ENCODE results near the gene PRPSAP1.
"Not testable (repeated sequence)": the region's sequence is repeated elsewhere in the genome, so short reads cannot be mapped to it uniquely, and the experiment has no call there.

Gene PRPSAP1

GRCh38 chr17:76351526-76352071 is 2.1 kb downstream of the PRPSAP1 start:
- DNase-seq (ENCODE audit: low read depth): no peak
- TF ChIP-seq, protein P1, sequence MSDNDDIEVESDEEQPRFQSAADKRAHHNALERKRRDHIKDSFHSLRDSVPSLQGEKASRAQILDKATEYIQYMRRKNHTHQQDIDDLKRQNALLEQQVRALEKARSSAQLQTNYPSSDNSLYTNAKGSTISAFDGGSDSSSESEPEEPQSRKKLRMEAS (IDR thresholded peaks at IDR 0.05; ENCODE audit: low read depth, low read length): no peak
- TF ChIP-seq, protein P2, sequence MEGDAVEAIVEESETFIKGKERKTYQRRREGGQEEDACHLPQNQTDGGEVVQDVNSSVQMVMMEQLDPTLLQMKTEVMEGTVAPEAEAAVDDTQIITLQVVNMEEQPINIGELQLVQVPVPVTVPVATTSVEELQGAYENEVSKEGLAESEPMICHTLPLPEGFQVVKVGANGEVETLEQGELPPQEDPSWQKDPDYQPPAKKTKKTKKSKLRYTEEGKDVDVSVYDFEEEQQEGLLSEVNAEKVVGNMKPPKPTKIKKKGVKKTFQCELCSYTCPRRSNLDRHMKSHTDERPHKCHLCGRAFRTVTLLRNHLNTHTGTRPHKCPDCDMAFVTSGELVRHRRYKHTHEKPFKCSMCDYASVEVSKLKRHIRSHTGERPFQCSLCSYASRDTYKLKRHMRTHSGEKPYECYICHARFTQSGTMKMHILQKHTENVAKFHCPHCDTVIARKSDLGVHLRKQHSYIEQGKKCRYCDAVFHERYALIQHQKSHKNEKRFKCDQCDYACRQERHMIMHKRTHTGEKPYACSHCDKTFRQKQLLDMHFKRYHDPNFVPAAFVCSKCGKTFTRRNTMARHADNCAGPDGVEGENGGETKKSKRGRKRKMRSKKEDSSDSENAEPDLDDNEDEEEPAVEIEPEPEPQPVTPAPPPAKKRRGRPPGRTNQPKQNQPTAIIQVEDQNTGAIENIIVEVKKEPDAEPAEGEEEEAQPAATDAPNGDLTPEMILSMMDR (IDR thresholded peaks at IDR 0.05; ENCODE audit: low read depth, low read length): no peak
- TF ChIP-seq MYC (IDR thresholded peaks at IDR 0.05; ENCODE audit: low read depth, low read length) (no peak), POLR2A (IDR thresholded peaks at IDR 0.05; ENCODE audit: extremely low read depth, insufficient read length) (no peak)
- no peak overlapping the region for H3K4me3 ChIP-seq (ENCODE audit: low read depth, low read length)

- DNase-seq (ENCODE audit: low read depth): no peak
- TF ChIP-seq, protein P2 (IDR thresholded peaks at IDR 0.05; ENCODE audit: low read depth, low read length): no peak
- no peak for TF ChIP-seq MYC (IDR thresholded peaks at IDR 0.05; ENCODE audit: low read depth, low read length)
- TF ChIP-seq, protein P1 (IDR thresholded peaks at IDR 0.05; ENCODE audit: low read depth, low read length): no peak
- no peak for TF ChIP-seq POLR2A (IDR thresholded peaks at IDR 0.05; ENCODE audit: extremely low read depth, insufficient read length)
- H3K4me3 ChIP-seq (ENCODE audit: low read depth, low read length): no peak overlapping the region
Measured at GRCh38 chr17:76350463-76350862, 3.3 kb downstream of the PRPSAP1 start.

DNA sequence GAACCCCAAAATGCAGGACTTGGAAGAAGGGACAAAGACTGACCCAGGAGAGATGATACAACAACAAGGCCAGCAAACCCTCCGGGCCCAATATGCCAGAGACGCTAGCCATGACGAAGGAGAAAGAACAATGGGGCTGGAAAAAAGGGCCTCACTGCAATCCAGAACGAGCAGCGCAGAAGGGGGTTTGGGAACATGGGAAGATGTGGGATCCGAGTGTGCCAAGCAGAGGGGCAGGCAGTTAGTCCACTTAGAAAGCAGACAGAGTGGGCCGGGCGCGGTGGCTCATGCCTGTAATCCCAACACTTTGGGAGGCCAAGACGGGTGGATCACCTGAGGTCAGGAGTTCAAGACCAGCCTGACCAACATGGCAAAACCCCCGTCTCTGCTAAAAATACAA is 6.8 kb downstream of the PRPSAP1 start:
- not testable (repeated sequence) for DNase-seq (ENCODE audit: low read depth); H3K4me3 ChIP-seq (ENCODE audit: low read depth, low read length)

DNA sequence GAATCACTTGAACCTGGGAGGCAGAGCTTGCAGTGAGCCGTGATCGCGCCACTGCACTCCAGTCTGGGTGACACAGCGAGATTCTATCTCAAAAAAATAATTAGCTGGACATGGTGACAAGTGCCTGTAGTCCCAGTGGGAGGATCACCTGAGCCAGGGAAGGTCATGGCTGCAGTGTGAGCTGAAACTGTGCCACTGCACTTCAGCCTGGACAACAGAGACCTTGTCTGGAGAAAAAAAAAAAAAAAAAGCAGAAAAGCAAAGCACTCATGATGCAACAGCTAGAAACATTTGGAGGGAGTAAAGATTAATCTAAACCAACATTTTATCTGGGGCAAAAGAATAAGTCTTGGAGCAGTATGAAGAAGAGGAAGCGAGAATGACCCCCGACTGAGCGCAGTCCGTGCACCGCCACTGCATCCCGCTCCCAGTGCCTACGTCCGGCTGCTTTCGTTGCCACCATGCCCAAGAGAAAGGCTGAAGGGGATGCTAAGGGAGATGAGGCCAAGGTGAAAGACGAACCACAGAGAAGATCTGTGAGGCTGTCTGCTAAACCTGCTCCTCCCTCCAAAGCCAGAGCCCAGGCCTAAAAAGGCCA is 8.2 kb downstream of the PRPSAP1 start:
- no peak for TF ChIP-seq MYC (IDR thresholded peaks at IDR 0.05; ENCODE audit: low read depth, low read length)
- TF ChIP-seq, protein P2 (IDR thresholded peaks at IDR 0.05; ENCODE audit: low read depth, low read length): no peak
- TF ChIP-seq, protein P1 (IDR thresholded peaks at IDR 0.05; ENCODE audit: low read depth, low read length): no peak
- TF ChIP-seq POLR2A (IDR thresholded peaks at IDR 0.05; ENCODE audit: extremely low read depth, insufficient read length): no peak
- H3K4me3 ChIP-seq (ENCODE audit: low read depth, low read length): no peak overlapping the region
- no peak for DNase-seq (ENCODE audit: low read depth)

- no peak overlapping the region for H3K4me3 ChIP-seq (ENCODE audit: low read depth, low read length)
- no peak for DNase-seq (ENCODE audit: low read depth)
- no peak for TF ChIP-seq POLR2A (IDR thresholded peaks at IDR 0.05; ENCODE audit: extremely low read depth, insufficient read length)
- TF ChIP-seq, protein P1 (IDR thresholded peaks at IDR 0.05; ENCODE audit: low read depth, low read length): no peak
- TF ChIP-seq MYC (IDR thresholded peaks at IDR 0.05; ENCODE audit: low read depth, low read length): no peak
- TF ChIP-seq, protein P2 (IDR thresholded peaks at IDR 0.05; ENCODE audit: low read depth, low read length): no peak
Measured at GRCh38 chr17:76343106-76343505, 10.6 kb downstream of the PRPSAP1 start.

GRCh38 chr17:76341301-76341700 is 12.4 kb downstream of the PRPSAP1 start:
- TF ChIP-seq, protein P2 (IDR thresholded peaks at IDR 0.05; ENCODE audit: low read depth, low read length): no peak
- TF ChIP-seq MYC (IDR thresholded peaks at IDR 0.05; ENCODE audit: low read depth, low read length): no peak
- TF ChIP-seq, protein P1 (IDR thresholded peaks at IDR 0.05; ENCODE audit: low read depth, low read length): no peak
- TF ChIP-seq POLR2A (IDR thresholded peaks at IDR 0.05; ENCODE audit: extremely low read depth, insufficient read length): no peak
- DNase-seq (ENCODE audit: low read depth): no peak
- H3K4me3 ChIP-seq (ENCODE audit: low read depth, low read length): no peak overlapping the region

Data from NB4 (cell line).